Glutamatergic neuron (in vitro differentiated cells): ENCODE data around the gene DSC2. TPM values are rescaled to one million over a fixed set of nuclear protein-coding genes. Genes with fewer than 3 reads are reported as not detected.

Experiments
- DNase-seq: peaks from one replicate; pipeline ENCODE4 v3.0.0; 2022
- H3K27ac Mint-ChIP-seq: one replicate; pipeline ENCODE4 v1.8.0; 2020; ENCODE audit warnings: mild to moderate bottlenecking, mixed read lengths, inconsistent platforms; ENCODE audit not compliant: unreplicated experiment
- H3K27me3 Mint-ChIP-seq: one replicate; pipeline ENCODE4 v1.8.0; 2020; ENCODE audit warnings: mild to moderate bottlenecking, moderate library complexity, mixed read lengths, inconsistent platforms; ENCODE audit not compliant: unreplicated experiment
- H3K36me3 Mint-ChIP-seq: one replicate; pipeline ENCODE4 v1.8.0; 2020; ENCODE audit warnings: mild to moderate bottlenecking, mixed read lengths, inconsistent platforms; ENCODE audit not compliant: unreplicated experiment
- H3K4me1 Mint-ChIP-seq: one replicate; pipeline ENCODE4 v1.8.0; 2020; ENCODE audit warnings: mild to moderate bottlenecking, low read depth, mixed read lengths, inconsistent platforms; ENCODE audit not compliant: unreplicated experiment
- H3K4me3 Mint-ChIP-seq: one replicate; pipeline ENCODE4 v1.8.0; 2020; ENCODE audit warnings: mild to moderate bottlenecking, mixed read lengths, inconsistent platforms; ENCODE audit not compliant: unreplicated experiment
- H3K9me3 Mint-ChIP-seq: one replicate; pipeline ENCODE4 v1.8.0; 2020; ENCODE audit warnings: mild to moderate bottlenecking, moderate library complexity, mixed read lengths, inconsistent platforms; ENCODE audit not compliant: unreplicated experiment
- CTCF ChIP-seq: fragments of 200-600 bp; sonication (generic); IDR thresholded peaks from one replicate; pipeline ENCODE4 v1.5.0; 2021; ENCODE audit not compliant: partially characterized antibody, unreplicated experiment
- long read RNA-seq: library from polyadenylated mRNA; unstranded; transcript quantifications from one replicate; pipeline ENCODE4 v2.0.0, GENCODE V29; 2020; ENCODE audit not compliant: unreplicated experiment
- total RNA-seq: library from RNA; stranded (reverse); fragmentation: NEBNext Ultra II Directional; extraction: Animal tissue kit (Norgen Biotek cat#: 25700); gene quantifications from one replicate; pipeline ENCODE4 v1.2.1, GENCODE V29; 2021; ENCODE audit not compliant: unreplicated experiment

Gene DSC2
- 31.4 TPM for total RNA-seq
- long read RNA-seq, partial matches to known transcripts: 4 of 5 reads
- long read RNA-seq, other reads (novel, unspliced or antisense): 1 of 5 reads

GRCh38 chr18:31102025-31102684, at the start of gene DSC2:
Gene DSC2 (minus strand): TSS chr18:31102421. CDS start chr18:31101971, 450 bp downstream.
- Mint-ChIP-seq H3K36me3 (no peaks in the 10 kb centered on the region), H3K4me1 (peaks cover 29% of the 10 kb centered on the region), H3K27me3 (peaks cover 17% of the 10 kb centered on the region), H3K9me3 (peaks cover 22% of the 10 kb centered on the region), H3K4me3 (peak within 1 kb of the TSS; percentile 98), H3K27ac (peak within 1 kb of the TSS; percentile 98)
- TF ChIP-seq CTCF: no peak
- peak; percentile 88 for DNase-seq

GRCh38 chr18:31149351-31149750, 47.1 kb upstream of the DSC2 start:
- no peaks in the 10 kb centered on the region for H3K36me3 Mint-ChIP-seq
- H3K4me3 Mint-ChIP-seq: no peak overlapping the region
- no peak for DNase-seq
- H3K27ac Mint-ChIP-seq: no peak overlapping the region
- H3K9me3 Mint-ChIP-seq: no peaks in the 10 kb centered on the region
- H3K4me1 Mint-ChIP-seq: no peaks in the 10 kb centered on the region
- H3K27me3 Mint-ChIP-seq: no peaks in the 10 kb centered on the region
- TF ChIP-seq CTCF: no peak

GRCh38 chr18:31148600-31148999, 46.4 kb upstream of the DSC2 start:
- no peak overlapping the region for H3K27ac Mint-ChIP-seq
- DNase-seq: no peak
- TF ChIP-seq CTCF: no peak
- no peaks in the 10 kb centered on the region for H3K36me3 Mint-ChIP-seq
- H3K4me3 Mint-ChIP-seq: no peak overlapping the region
- no peaks in the 10 kb centered on the region for H3K9me3 Mint-ChIP-seq
- no peaks in the 10 kb centered on the region for H3K27me3 Mint-ChIP-seq
- H3K4me1 Mint-ChIP-seq: no peaks in the 10 kb centered on the region

GRCh38 chr18:31146809-31147208, 44.6 kb upstream of the DSC2 start:
- no peak overlapping the region for H3K4me3 Mint-ChIP-seq
- no peak for TF ChIP-seq CTCF
- no peak overlapping the region for H3K27ac Mint-ChIP-seq
- H3K4me1 Mint-ChIP-seq: no peaks in the 10 kb centered on the region
- no peaks in the 10 kb centered on the region for H3K36me3 Mint-ChIP-seq
- no peak for DNase-seq
- H3K27me3 Mint-ChIP-seq: no peaks in the 10 kb centered on the region
- H3K9me3 Mint-ChIP-seq: no peaks in the 10 kb centered on the region

GRCh38 chr18:31143025-31143424, 40.8 kb upstream of the DSC2 start:
- no peaks in the 10 kb centered on the region for H3K9me3 Mint-ChIP-seq

More at GRCh38 chr18:31143025-31143424, 40.8 kb upstream of the DSC2 start:
- Mint-ChIP-seq H3K36me3 (no peaks in the 10 kb centered on the region), H3K4me3 (no peak overlapping the region), H3K27me3 (no peaks in the 10 kb centered on the region), H3K4me1 (no peaks in the 10 kb centered on the region), H3K27ac (no peak overlapping the region)
- DNase-seq: no peak
- no peak for TF ChIP-seq CTCF
